Epithelial cell of esophagus (primary cell): Measurements from ENCODE around the gene C6orf89.
"Not testable (repeated sequence)": the region's sequence is repeated elsewhere in the genome, so short reads cannot be mapped to it uniquely, and the experiment has no call there.

Source experiments
- DNase-seq: peaks from one replicate; pipeline ENCODE4 v3.0.0; 2010; ENCODE audit warnings: low read depth
- H3K4me3 ChIP-seq: 2 replicates; pipeline ENCODE4 v1.5.1; 2011; ENCODE audit warnings: mild to moderate bottlenecking, low read length, control low read depth
- CTCF ChIP-seq: IDR thresholded peaks from 2 replicates; pipeline ENCODE4 v1.5.1; 2011; ENCODE audit warnings: low read depth, mild to moderate bottlenecking, low read length, control low read depth, inconsistent platforms; ENCODE audit not compliant: insufficient read depth; ENCODE audit errors: missing control alignments

C6orf89 gene

DNA sequence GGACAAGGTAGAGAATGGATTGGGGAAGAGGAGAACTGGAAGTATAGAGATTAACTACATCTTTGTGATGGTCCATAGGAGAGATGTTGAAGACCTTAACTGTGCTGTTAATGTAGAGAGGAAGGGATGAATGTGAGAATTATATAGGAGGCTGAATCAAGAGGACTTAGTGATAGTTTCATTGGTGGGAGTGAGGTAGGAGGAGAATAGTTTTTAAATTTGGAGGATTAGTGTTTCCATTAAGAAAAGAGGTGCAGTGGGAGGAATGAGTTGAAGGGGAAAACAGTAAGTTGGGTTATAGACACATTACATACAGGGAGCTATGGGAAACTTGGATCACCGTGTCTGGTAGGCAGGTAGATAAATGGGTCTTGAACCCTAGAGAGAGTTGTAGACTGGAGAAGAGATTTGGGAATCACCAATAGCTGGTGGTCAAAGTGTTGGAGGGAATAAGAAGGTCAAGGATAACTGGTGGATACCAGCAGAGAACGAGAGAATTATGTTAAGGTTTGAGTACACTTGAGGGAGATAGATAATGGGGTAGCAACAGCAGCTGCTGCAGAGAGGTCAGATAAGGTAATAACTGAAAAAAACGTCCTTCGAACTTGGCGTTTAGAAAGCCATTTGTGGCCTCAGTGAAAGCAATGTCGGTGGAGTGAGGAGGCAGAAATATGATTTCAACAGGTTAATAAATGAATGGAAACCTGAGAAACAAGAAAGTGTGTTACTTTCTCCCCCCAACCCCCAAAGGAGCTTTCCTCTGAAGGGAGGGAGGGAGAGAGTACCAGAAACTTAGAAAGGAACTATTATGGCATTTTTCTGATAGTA lies 3.1 kb downstream of the C6orf89 start:
- DNase-seq = no peak
- no peak for TF ChIP-seq CTCF
- H3K4me3 ChIP-seq = no peak overlapping the region

DNA sequence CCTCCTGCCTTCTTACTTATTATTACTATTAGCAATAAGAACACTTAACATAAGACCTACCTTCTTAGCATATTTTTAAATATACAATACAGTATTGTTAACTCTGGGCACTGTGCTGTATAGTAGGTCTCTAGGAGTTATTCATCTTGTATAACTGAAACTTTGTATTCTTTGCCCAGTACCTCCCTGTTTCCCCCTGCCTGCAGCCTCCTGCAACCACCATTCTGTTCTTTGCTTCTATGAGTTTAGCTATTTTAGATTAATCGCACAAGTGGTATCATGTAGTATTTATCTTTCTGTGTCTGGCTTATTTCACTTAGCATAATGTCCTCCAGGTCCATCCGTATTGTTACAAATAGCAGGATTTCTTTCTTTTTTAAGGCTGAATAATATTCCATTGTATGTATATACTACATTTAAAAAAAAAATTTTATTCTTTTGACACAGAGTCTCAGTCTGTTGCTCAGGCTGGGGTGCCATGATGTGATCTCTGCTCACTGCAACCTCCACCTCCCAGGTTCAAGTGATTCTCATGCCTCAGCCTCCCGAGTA lies 4.4 kb downstream of the C6orf89 start:
- no peak for TF ChIP-seq CTCF
- no peak overlapping the region for H3K4me3 ChIP-seq
- no peak for DNase-seq

DNA sequence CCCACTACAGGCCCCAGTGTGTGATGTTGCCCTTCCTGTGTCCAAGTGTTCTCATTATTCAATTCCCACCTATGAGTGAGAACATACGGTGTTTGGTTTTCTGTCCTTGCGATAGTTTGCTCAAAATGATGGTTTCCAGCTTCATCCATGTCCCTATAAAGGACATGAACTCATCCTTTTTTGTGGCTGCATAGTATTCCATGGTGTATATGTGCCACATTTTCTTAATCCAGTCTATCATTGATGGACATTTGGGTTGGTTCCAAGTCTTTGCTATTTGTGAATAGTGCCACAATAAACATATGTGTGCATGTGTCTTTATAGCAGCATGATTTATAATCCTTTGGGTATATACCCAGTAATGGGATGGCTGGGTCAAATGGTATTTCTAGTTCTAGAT lies 5.4 kb downstream of the C6orf89 start:
- H3K4me3 ChIP-seq, DNase-seq: not testable (repeated sequence)

GRCh38 chr6:36893976-36894932 lies 8.5 kb downstream of the C6orf89 start:
- DNase-seq = peak; percentile 51
- TF ChIP-seq CTCF = no peak
- no peak overlapping the region for H3K4me3 ChIP-seq

GRCh38 chr6:36897609-36898008 lies 11.9 kb downstream of the C6orf89 start:
- DNase-seq = peak; percentile 42
- no peak overlapping the region for H3K4me3 ChIP-seq
- TF ChIP-seq CTCF = peak; percentile 30

GRCh38 chr6:36904114-36904513 lies 18.4 kb downstream of the C6orf89 start:
- no peak overlapping the region for H3K4me3 ChIP-seq
- DNase-seq = no peak
- no peak for TF ChIP-seq CTCF

GRCh38 chr6:36904851-36905393 lies 19.2 kb downstream of the C6orf89 start:
- TF ChIP-seq CTCF = no peak
- no peak overlapping the region for H3K4me3 ChIP-seq
- DNase-seq = no peak
